GM18951 (cell line): ENCODE data around the gene TRIM65.

Experiments
- POLR2A ChIP-seq: IDR thresholded peaks from 4 replicates; pipeline ENCODE4 v1.6.1; 2011; ENCODE audit warnings: mild to moderate bottlenecking; ENCODE audit not compliant: insufficient read length, insufficient read depth; ENCODE audit errors: extremely low read depth
- in situ Hi-C: fragments of 300-500 bp; cut with MboI; formaldehyde crosslinking; loops from one replicate; pipeline ENCODE4 v1.12.0; 2022; ENCODE audit warnings: low sequenced_read_pairs, mixed read lengths, inconsistent platforms; ENCODE audit not compliant: unreplicated experiment

Gene TRIM65

DNA sequence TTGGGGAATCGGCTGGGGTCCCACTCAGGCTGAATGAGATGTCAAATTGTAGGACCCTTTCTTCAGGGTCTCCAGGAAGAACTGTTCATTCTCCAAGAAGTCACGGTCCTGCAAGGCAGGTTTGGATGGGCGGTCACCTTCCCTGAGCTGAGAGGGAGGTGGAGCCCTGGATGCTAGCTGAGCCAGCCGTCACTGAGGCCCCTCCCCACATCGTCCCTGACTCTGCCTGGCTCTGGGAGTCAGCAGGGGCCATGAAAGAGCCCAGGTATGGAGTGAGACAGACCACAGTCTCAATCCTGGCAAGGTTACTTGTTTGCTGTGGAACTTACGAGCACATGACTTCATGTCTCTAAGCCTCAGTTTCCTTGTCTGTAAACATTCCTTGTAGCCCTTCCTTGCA, 13.9 kb upstream of the TRIM65 start:
- no peak for TF ChIP-seq POLR2A
- in situ Hi-C loops, result loop anchor here (10.0 to 25.0 kb wide), 2 partner anchors 94 to 377 kb away; partner anchors contain the start of gene CDK3

GRCh38 chr17:75909812-75910274, 13.1 kb upstream of the TRIM65 start:
- in situ Hi-C loops, result loop anchor here (10.0 to 25.0 kb wide), 2 partner anchors 95 to 377 kb away; partner anchors contain the start of gene CDK3
- TF ChIP-seq POLR2A, result no peak

DNA sequence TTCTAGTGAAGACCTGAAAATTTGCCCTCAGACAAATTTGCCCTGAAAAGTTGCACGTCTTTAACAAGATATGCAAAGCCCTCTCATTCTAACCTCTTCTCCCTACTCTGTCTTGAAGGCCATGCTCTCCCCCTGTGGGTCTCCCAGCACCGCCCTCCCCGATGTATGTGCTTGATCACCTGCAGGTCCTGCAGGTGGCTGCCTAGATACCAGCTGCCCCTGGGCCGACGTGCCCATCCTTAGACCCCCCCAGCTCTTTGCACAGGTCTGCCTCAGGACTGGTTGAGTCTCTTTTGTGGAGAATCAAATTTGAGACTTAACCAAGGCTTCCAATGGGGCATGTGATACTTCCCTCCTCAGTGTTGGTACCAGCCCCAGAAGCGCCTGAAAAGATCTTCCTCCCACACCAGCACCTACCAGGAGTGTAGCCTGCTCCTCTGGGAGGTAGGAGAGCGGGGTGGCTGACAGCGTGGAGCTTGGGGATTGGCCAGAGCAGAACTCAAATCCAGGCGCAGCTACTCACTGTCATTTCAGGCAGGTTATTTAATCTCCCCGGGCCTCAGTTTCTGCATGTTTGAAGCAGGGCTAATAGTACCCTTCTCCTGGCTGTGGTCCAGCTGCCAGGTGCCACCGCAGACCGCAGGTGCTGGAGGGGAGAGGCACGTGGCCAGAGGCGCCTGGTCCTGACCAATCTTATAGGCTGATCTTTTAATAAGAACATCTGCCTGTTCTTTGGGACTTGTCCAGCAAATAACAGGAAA, 12.5 kb upstream of the TRIM65 start:
- in situ Hi-C loops, result loop anchor here (25.0 kb wide), 1 partner anchor 378 kb away; no protein-coding TSS in a partner anchor

DNA sequence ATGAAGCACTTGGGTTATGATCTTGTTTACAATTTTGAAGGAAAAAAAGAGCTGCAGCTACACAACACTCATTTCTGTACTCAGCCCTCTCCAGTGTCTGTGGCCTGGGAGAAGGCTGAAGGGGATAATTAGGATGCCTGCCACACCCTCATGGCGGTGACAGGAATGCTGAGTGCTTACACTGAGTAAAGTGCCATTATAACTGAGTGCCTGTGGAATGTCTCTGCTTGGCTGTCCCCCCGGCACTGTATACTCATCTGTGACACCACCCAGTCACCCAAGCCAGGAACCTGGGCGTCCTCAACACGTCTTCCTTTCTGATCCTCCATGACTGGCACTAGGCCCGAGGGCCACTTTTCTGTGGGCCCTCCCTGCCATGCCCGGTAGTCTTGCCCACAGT, 11.4 kb upstream of the TRIM65 start:
- TF ChIP-seq POLR2A, result no peak
- in situ Hi-C loops, result loop anchor here (25.0 kb wide), 1 partner anchor 379 kb away; no protein-coding TSS in a partner anchor

More for the DNA sequence above, 12.5 kb upstream of the TRIM65 start:
- no peak for TF ChIP-seq POLR2A

DNA sequence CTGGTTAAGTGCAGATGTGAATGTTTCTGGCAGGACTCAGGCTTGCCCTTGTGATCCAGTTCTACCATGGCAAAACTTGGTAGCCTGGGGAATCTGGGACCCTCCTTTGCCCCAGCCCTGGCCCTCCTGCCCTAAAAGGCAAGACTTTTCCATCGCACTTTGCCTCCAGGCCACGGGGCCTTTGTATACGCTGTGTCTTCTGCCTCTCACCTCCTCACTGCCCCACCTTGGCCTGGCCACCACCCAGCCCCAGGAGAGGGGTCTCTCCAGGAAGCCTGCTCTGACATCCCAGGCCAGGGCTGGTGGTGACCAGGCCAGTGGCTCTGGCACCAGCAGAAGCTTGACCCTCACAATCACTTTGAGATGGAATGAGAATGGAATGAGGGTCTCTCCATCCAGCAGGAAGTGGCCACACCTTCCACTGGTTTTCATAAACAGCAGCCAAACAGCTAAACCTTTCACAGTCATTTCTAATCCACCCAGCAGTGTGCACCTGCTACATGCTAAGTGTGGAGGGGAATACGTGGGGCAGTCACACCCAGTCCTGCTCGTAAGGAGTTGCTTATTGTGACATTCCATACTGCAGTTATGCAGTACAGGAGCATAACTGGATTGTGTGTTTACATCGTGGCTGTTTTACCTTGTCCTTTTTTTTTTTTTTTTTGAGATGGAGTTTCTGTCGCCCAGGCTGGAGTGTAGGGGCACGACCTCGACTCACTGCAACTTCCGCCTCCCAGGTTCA, 9.6 kb upstream of the TRIM65 start:
- in situ Hi-C loops, result loop anchor here (25.0 kb wide), 1 partner anchor 381 kb away; no protein-coding TSS in a partner anchor
- no peak for TF ChIP-seq POLR2A

DNA sequence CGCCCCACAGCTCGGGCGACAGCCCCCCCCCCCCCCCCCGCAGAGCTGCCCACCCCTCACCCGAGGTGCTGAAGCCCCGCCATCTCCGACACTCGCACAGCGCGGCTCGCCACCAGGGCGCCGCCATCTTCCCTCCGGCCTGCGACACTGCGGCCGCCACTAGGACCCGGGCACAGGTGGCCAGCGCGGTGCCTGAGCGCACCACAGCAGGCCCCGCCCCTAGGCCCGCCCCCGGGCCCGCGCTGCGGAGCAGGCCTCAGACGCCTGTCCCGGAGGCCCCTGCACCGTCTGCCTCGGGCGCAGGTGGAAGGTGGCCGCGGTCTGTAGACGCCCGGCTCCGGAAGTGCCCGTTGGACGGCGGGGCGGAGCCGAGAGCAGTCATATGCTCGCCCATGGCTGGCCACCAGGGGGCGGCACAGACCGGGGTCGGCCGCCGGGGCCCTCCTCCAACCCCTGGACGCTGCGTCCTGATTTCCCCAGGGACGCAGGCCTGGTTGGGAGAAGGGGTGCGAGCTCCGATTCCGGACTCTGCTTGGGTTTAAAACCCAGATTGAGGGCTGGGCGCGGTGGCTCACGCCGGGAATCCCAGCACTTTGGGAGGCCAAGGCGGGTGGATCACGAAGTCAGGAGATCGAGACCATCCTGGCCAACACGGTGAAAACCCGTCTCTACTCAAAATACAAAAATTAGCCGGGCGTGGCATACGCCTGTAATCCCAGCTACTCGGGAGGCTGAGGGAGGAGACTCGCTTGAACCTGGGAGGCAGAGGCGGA, 8.2 kb upstream of the TRIM65 start, which contains the start of gene MRPL38:
MRPL38 (minus strand) TSS at position 136 of the 773 bp plus-strand sequence; CDS start at position 127, 9 bp downstream.
- peak; percentile 88 for TF ChIP-seq POLR2A
- in situ Hi-C loops, result loop anchor here (25.0 kb wide), 1 partner anchor 382 kb away; no protein-coding TSS in a partner anchor

DNA sequence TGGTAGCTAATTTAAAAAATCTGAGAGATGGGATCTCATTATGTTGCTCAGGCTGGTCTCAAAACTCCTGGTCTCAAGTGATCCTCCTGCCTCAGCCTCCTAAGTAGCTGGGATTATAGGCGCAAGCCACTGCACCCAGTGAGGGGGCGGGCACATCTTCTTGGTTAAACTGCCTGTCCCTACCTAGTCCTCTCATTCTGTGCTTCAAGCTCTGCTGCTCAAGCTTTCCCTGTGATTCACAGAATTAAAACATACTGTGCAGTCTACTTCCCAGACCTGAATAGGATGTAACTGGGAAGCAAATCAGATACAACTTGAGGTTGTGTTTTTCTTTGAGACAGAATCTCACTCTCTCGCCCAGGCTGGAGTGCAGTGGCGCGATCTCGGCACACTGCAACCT, 5.7 kb upstream of the TRIM65 start:
- TF ChIP-seq POLR2A, result no peak
- in situ Hi-C loops, result loop anchor here (25.0 kb wide), 1 partner anchor 385 kb away; no protein-coding TSS in a partner anchor

- no peak for TF ChIP-seq POLR2A
- in situ Hi-C loops, result loop anchor here (25.0 kb wide), 1 partner anchor 386 kb away; no protein-coding TSS in a partner anchor
These were observed 5.0 kb upstream of the TRIM65 start for GRCh38 chr17:75901727-75902126.

DNA sequence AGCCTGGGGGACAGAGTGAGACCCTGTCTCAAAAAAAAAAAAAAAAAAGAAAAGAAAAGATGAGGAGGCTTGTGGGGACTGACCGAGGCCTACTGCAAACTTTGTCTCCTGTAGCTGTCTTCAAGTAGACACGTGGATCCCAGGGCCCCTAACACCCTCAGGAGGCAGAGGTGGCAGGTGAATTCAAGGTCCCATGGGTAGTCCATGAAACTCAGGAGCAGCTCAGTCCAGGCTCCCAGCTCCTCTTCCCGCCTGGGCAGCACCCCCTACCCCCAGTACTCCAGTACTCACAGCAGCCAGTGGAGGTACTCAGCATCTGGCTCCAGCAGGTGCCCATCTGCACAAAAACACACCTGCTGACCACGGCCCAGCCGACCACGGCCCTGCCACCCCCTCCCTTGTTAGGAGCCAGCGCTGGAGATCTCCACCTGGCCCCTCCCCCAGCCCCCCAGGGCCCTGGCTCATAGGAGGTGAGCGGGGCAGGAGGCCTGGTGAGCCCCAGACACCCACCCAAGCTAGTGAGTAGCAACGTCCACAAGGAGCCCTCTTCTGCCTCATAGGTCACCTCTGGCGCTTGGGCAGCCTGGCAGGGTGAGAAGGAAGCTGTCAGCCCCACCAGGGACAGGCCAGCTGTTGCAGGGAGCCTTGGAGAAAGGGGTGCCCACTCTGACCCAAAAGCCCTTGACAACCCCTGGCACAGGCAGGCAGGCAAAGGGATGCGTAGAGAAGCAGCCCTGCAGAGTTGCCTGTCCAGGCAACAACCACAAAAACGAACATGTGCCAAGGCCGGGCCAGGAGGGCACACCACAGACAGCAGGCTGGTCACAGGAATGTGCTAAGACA, 4.2 kb upstream of the TRIM65 start:
- TF ChIP-seq POLR2A, result no peak
- in situ Hi-C loops, result loop anchor here (25.0 kb wide), 1 partner anchor 386 kb away; no protein-coding TSS in a partner anchor

DNA sequence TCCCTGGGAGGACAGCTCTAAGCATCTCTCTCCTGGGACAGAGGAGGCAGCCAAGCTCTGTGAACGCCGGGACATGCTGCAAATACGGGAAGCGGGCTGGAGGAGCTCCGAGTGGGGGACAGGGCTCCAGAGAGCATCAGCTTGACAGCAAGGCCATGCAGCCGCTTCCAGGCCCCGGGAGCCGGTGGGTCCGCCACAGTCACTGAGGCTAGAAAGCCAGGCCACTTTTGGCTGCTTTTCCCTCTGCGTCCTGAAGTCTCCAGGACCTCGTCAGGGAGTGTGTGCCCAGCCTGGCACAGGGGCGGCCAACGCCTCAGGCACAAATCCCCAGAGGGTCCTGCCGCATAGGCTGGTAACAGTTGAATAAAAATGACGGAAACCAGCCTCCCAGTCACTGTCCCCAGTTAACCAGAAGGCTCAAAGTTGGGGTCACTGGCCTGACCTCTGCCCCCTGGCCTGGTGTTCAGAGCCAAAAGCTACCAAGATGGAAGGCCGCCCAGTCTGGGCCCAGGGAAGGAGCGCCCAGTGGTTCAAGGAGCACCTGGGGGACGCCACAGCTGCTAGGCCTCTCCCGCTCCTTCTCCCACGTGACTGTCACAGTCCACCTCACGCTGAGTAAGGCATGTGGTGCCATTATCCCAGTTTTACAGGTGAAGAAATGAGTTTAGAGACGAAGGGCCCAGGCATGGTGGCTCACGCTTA, 3.2 kb upstream of the TRIM65 start:
- in situ Hi-C loops, result loop anchor here (25.0 kb wide), 1 partner anchor 387 kb away; no protein-coding TSS in a partner anchor
- TF ChIP-seq POLR2A, result no peak

DNA sequence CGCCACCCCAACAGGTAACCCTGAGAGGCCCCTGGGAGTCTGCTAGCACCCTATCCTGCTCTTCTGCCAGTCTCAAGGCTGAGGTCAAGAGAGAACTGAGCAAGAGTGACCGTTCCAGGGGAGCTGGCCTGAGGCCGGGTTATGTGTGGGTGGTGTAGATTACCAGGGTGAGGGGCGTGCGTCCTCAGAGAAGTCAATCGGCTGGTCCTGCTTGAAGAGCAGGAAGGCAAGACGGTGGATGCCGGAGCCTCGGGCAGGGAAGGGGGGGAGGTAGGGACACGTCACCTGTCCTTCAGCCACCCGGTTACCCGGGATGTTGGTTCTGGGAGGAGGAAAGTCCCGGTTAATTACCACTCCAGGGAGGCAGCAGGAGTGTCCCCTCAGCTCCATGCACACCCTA, 2.6 kb upstream of the TRIM65 start:
- in situ Hi-C loops, result no loop called here
- no peak for TF ChIP-seq POLR2A
